Heart left ventricle (tissue), 13 donors: ENCODE data around the gene TYSND1.

Experiments used
- POLR2A ChIP-seq, 2 donors: fragments of 450-650 bp; IDR thresholded peaks; one replicate each; pipeline ENCODE4 v1.6.1; 2017; ENCODE audit warnings: antibody characterized with exemption in 2 of 2, mild to moderate bottlenecking in 2 of 2, moderate library complexity in 2 of 2
- TF ChIP-seq, protein P1 (sequence below), 12 donors: fragments of 200-600 bp; sonication (generic) in 4 of 12; IDR thresholded peaks; one replicate each; pipeline versions ENCODE4 v1.5.0 to v1.8.0; 2018 to 2022; ENCODE audit warnings: antibody characterized with exemption in 12 of 12, mild to moderate bottlenecking in 5 of 12
- donor health status: ischemic (EF 13 %, LVEDD 7.1; RV severe dilation, severe dysfunction).
- donor health status: DM: no; HTN: yes; CAD: no.
- donor health status: DM: no; HTN: no; CAD: no.
- donor health status: ischemic (EF 25% LVEDD 6.9; RV normal size, moderate dysfunction).
- donor health status: ischemic (EF 25% LVEDD 5.7; RV mildly dilated, moderate dysfunction).
- donor health status: ischemic (EF 35%, LVEDD 5.7; RV mildly dilated, moderate dysfunction).
- donor health status: nonischemic (EF 11% LVEDD 7.7; RV severe dilation, severe dysfunction).
- donor health status: DM: yes; HTN: yes; CAD: no.
- donor health status: PGD.
- donor health status: ischemic (EF 29% LVEDD 5.4; RV normal size, mild dysfunction).
- donor health status: nonischemic (EF 23%, LVEDD 6.1; RV moderate dilation, normal function).

DNA sequence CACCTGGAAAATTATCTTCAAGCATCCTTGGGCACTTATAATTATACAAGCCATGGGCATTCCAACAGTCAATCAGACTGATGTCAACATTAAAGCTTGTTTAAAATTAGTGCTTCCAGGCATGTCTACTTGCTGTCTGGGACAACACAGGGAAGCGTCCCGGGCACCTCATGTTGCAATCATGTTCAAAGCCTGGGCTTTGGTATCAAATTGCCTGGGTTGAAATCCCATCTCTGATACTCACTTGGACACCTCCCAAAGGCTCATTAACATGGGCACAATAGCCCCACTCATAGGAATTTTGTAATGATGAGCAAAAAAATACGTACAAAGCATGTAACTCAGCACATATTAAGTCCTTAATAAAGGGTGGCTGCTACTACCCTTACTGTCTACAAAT is 28.3 kb downstream of the TYSND1 start:
- TF ChIP-seq, protein P1, sequence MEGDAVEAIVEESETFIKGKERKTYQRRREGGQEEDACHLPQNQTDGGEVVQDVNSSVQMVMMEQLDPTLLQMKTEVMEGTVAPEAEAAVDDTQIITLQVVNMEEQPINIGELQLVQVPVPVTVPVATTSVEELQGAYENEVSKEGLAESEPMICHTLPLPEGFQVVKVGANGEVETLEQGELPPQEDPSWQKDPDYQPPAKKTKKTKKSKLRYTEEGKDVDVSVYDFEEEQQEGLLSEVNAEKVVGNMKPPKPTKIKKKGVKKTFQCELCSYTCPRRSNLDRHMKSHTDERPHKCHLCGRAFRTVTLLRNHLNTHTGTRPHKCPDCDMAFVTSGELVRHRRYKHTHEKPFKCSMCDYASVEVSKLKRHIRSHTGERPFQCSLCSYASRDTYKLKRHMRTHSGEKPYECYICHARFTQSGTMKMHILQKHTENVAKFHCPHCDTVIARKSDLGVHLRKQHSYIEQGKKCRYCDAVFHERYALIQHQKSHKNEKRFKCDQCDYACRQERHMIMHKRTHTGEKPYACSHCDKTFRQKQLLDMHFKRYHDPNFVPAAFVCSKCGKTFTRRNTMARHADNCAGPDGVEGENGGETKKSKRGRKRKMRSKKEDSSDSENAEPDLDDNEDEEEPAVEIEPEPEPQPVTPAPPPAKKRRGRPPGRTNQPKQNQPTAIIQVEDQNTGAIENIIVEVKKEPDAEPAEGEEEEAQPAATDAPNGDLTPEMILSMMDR (IDR thresholded peaks at IDR 0.05) = no peak
- no peak for TF ChIP-seq POLR2A (IDR thresholded peaks at IDR 0.05)
